ENCODE results near the gene TBC1D22A.

GRCh38 chr22:47131632-47132427, 369.4 kb downstream of the TBC1D22A start:
- TF ChIP-seq E2F4 (IDR thresholded peaks at IDR 0.05; ENCODE audit: low read depth, low read length) = no peak
- no peak for TF ChIP-seq MTA3 (IDR thresholded peaks at IDR 0.05; ENCODE audit: borderline replicate concordance, low read length)
- TF ChIP-seq HDAC2 (IDR thresholded peaks at IDR 0.05) = no peak

Data from GM12878 (cell line).